Activated CD4-positive, CD25-positive, alpha-beta regulatory T cell treated with anti-CD3 and anti-CD28 coated beads, Interleukin-2, amount 50 U/mL, for 72 hours (primary cell): ENCODE results near the gene TNNI2.
"Not testable (repeated sequence)": the region's sequence is repeated elsewhere in the genome, so short reads cannot be mapped to it uniquely, and the experiment has no call there.

Source experiments
- DNase-seq: peaks from one replicate; pipeline ENCODE4 v3.0.0; 2021

Gene TNNI2

GRCh38 chr11:1864831-1865665 is 26.3 kb downstream of the TNNI2 start:
- no peak for DNase-seq

GRCh38 chr11:1866226-1866625 is 27.4 kb downstream of the TNNI2 start:
- no peak for DNase-seq

GRCh38 chr11:1866776-1867175 is 28.0 kb downstream of the TNNI2 start:
- DNase-seq: no peak

- no peak for DNase-seq
Measured at GRCh38 chr11:1867381-1867780, 28.6 kb downstream of the TNNI2 start.

- DNase-seq: no peak
Measured at GRCh38 chr11:1868056-1868635, 29.4 kb downstream of the TNNI2 start.

GRCh38 chr11:1868636-1869291 is 30.0 kb downstream of the TNNI2 start:
- DNase-seq: no peak

- no peak for DNase-seq
Measured at GRCh38 chr11:1869427-1870325, 30.9 kb downstream of the TNNI2 start.

- DNase-seq: no peak
Measured at GRCh38 chr11:1870326-1870696, 31.5 kb downstream of the TNNI2 start.

- no peak for DNase-seq
Measured at GRCh38 chr11:1870721-1871466, 32.1 kb downstream of the TNNI2 start.

- no peak for DNase-seq
Measured at GRCh38 chr11:1871531-1871930, 32.8 kb downstream of the TNNI2 start.

- no peak for DNase-seq
Measured at GRCh38 chr11:1872267-1872985, 33.6 kb downstream of the TNNI2 start.

GRCh38 chr11:1873048-1873812 is 34.4 kb downstream of the TNNI2 start:
- no peak for DNase-seq

GRCh38 chr11:1873813-1874150 is 35.0 kb downstream of the TNNI2 start:
- not testable (repeated sequence) for DNase-seq

GRCh38 chr11:1874441-1875092 is 35.8 kb downstream of the TNNI2 start:
- DNase-seq: not testable (repeated sequence)

- no peak for DNase-seq
Measured at GRCh38 chr11:1875093-1875850, 36.5 kb downstream of the TNNI2 start.

GRCh38 chr11:1875851-1876301 is 37.1 kb downstream of the TNNI2 start:
- not testable (repeated sequence) for DNase-seq

GRCh38 chr11:1876361-1877063 is 37.7 kb downstream of the TNNI2 start:
- peak; percentile 33 for DNase-seq

- peak; percentile 25 for DNase-seq
Measured at GRCh38 chr11:1877211-1878136, 38.7 kb downstream of the TNNI2 start.
